ENCODE results near the gene MS4A12.
"Not testable (repeated sequence)": the region's sequence is repeated elsewhere in the genome, so short reads cannot be mapped to it uniquely, and the experiment has no call there.

Gene MS4A12

GRCh38 chr11:60492488-60493009, at the start of gene MS4A12:
Gene MS4A12 (plus strand): TSS chr11:60492778. CDS start chr11:60497319, 4,541 bp downstream.
- no peak for DNase-seq

GRCh38 chr11:60447070-60447469, 45.5 kb upstream of the MS4A12 start:
- no peak for DNase-seq

- DNase-seq = no peak
Observed at GRCh38 chr11:60447846-60448245, 44.7 kb upstream of the MS4A12 start.

- DNase-seq = not testable (repeated sequence)
Observed at GRCh38 chr11:60451185-60451584, 41.4 kb upstream of the MS4A12 start.

- no peak for DNase-seq
Observed at GRCh38 chr11:60454212-60454611, 38.4 kb upstream of the MS4A12 start.

GRCh38 chr11:60455531-60456042, 37.0 kb upstream of the MS4A12 start, which contains the start of gene MS4A1:
Gene MS4A1 (plus strand): TSS chr11:60455847. CDS start chr11:60462375, 6,528 bp downstream.
- peak; percentile 62 for DNase-seq

- no peak for DNase-seq
Observed at GRCh38 chr11:60457576-60457975, 35.0 kb upstream of the MS4A12 start.

GRCh38 chr11:60459345-60459744, 33.2 kb upstream of the MS4A12 start:
- no peak for DNase-seq

GRCh38 chr11:60468829-60469228, 23.7 kb upstream of the MS4A12 start:
- no peak for DNase-seq

GRCh38 chr11:60469723-60470122, 22.9 kb upstream of the MS4A12 start:
- no peak for DNase-seq

- peak; percentile 22 for DNase-seq
Observed at GRCh38 chr11:60477035-60477445, 15.5 kb upstream of the MS4A12 start.

- no peak for DNase-seq
Observed at GRCh38 chr11:60482361-60482760, 10.2 kb upstream of the MS4A12 start.

- DNase-seq = peak; percentile 70
Observed at GRCh38 chr11:60485987-60486386, 6.6 kb upstream of the MS4A12 start.

- no peak for DNase-seq
Observed at GRCh38 chr11:60493454-60493853, 876 bp downstream of the MS4A12 start.

GRCh38 chr11:60498399-60498798, 5.8 kb downstream of the MS4A12 start:
- no peak for DNase-seq

- DNase-seq = peak; percentile 78
Observed at GRCh38 chr11:60498853-60499252, 6.3 kb downstream of the MS4A12 start.

- no peak for DNase-seq
Observed at GRCh38 chr11:60500276-60500910, 7.8 kb downstream of the MS4A12 start.

GRCh38 chr11:60502221-60502775, 9.7 kb downstream of the MS4A12 start:
- DNase-seq = no peak

GRCh38 chr11:60504219-60504905, 11.8 kb downstream of the MS4A12 start:
- DNase-seq = no peak

- DNase-seq = not testable (repeated sequence)
Observed at GRCh38 chr11:60509609-60510008, 17.0 kb downstream of the MS4A12 start.

- not testable (repeated sequence) for DNase-seq
Observed at GRCh38 chr11:60510209-60510608, 17.6 kb downstream of the MS4A12 start.

- DNase-seq = no peak
Observed at GRCh38 chr11:60511393-60511792, 18.8 kb downstream of the MS4A12 start.

GRCh38 chr11:60512651-60513225, 20.2 kb downstream of the MS4A12 start:
- no peak for DNase-seq
